Measurements from ENCODE around the gene MTHFD1L.

Gene MTHFD1L

DNA sequence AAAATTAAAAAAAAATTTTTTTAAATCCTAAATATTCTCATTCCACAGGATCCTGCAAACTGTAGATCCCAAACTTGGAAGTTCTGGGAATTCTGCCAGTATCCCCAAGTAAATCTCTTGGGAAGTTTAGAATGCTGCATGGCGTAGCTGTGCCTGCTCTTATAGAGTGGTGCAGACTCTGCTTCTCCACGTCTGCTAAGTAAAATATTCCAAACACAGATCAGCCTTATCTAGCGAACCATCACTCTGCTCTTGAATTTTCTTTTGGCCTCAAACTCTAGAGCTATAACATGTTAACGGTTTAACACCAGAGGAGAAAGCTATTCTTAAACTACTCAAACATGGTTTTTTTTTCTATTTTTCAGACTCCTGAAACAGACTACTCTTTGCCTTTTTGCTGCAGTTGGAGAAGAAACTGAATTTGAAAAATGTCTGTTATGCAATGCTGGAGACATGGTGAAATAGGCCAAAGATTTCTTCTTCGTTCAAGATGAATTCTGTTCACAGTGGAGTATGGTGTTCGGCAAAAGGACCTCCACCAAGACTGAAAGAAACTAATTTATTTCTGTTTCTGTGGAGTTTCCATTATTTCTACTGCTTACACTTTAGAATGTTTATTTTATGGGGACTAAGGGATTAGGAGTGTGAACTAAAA, 235.8 kb downstream of the MTHFD1L start:
- TF ChIP-seq, protein P1, sequence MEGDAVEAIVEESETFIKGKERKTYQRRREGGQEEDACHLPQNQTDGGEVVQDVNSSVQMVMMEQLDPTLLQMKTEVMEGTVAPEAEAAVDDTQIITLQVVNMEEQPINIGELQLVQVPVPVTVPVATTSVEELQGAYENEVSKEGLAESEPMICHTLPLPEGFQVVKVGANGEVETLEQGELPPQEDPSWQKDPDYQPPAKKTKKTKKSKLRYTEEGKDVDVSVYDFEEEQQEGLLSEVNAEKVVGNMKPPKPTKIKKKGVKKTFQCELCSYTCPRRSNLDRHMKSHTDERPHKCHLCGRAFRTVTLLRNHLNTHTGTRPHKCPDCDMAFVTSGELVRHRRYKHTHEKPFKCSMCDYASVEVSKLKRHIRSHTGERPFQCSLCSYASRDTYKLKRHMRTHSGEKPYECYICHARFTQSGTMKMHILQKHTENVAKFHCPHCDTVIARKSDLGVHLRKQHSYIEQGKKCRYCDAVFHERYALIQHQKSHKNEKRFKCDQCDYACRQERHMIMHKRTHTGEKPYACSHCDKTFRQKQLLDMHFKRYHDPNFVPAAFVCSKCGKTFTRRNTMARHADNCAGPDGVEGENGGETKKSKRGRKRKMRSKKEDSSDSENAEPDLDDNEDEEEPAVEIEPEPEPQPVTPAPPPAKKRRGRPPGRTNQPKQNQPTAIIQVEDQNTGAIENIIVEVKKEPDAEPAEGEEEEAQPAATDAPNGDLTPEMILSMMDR (IDR thresholded peaks at IDR 0.05) = no peak

DNA sequence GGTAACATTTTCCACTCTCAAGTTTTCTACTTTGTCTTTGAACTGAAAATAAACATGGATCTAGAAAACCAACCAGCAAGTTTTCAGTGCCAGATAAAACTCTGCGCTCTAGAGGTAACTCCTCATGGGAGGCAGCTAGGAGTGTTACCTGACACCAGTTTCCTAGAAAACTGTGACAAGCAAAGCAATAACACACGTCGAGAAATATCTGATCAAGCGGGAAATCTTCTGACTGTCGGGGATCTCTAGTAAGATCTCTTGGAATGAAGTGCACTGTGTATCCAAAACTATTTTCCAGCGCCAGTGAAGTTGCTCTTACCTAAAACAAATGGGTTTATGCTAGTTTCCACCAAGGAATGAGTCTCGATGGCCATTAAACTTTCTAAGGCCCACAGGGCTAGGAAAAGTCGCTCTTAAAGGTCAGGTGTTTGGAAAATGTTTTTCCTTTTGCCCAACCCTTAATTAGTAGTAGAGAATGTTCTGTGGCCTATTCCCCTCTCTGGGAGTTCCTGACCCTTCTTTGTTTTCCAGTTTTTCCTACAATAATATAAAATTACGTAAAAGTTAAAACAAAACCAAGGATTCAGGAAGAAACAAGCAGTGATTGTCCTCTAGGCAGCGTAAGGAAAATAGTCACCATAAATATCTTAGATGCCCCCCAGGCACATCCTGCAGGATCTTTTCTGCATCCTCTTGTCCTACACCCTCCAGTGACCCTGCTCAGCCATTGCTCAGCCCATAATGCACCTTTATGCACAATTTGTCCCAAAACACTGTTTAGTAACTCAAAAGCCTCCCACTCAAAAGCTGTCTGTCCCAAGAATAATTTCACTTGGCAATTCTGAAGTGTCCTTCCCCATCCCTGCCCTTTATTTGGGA, 236.6 kb downstream of the MTHFD1L start:
- no peak overlapping the region for H3K27ac ChIP-seq
- no peak overlapping the region for H3K4me3 ChIP-seq (ENCODE audit: low read depth in 1 of 2, low read length in 1 of 2)
- TF ChIP-seq, protein P1 (IDR thresholded peaks at IDR 0.05) = no peak
- no peaks in the 10 kb centered on the region for H3K9me3 ChIP-seq
- H3K27me3 ChIP-seq = no peaks in the 10 kb centered on the region
- H3K36me3 ChIP-seq = no peaks in the 10 kb centered on the region
- H3K4me1 ChIP-seq (ENCODE audit: control insufficient read depth in 1 of 2, insufficient read depth in 1 of 2, low read depth in 1 of 2, low read length in 1 of 2) = no peaks in the 10 kb centered on the region

More for the DNA sequence above, 235.8 kb downstream of the MTHFD1L start:
- H3K27ac ChIP-seq = no peak overlapping the region
- no peaks in the 10 kb centered on the region for H3K9me3 ChIP-seq
- H3K4me3 ChIP-seq (ENCODE audit: low read depth in 1 of 2, low read length in 1 of 2) = no peak overlapping the region
- no peaks in the 10 kb centered on the region for H3K36me3 ChIP-seq
- H3K4me1 ChIP-seq (ENCODE audit: control insufficient read depth in 1 of 2, insufficient read depth in 1 of 2, low read depth in 1 of 2, low read length in 1 of 2) = no peaks in the 10 kb centered on the region
- H3K27me3 ChIP-seq = no peaks in the 10 kb centered on the region

DNA sequence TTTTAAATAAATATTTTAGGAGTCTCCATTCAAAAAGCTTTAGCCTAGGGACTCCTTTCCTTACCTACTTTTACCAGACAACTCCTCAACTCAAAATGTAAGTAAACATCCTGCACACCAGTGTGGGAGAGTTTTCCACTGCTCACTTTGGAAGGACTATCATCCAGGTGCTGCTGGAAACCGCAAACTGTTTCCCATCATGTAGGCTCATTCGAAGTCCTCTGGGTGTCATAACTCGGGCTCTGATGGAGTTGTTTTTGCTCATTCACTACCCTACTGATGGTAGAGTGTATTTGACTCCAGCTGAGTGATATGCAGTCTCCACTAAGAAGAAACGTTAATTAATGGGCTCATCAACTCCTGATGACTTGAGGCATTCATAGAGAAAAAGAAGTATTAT, 237.8 kb downstream of the MTHFD1L start:
- H3K27me3 ChIP-seq = no peaks in the 10 kb centered on the region
- H3K36me3 ChIP-seq = no peaks in the 10 kb centered on the region
- H3K4me1 ChIP-seq (ENCODE audit: control insufficient read depth in 1 of 2, insufficient read depth in 1 of 2, low read depth in 1 of 2, low read length in 1 of 2) = no peaks in the 10 kb centered on the region
- TF ChIP-seq, protein P1 (IDR thresholded peaks at IDR 0.05) = no peak
- H3K4me3 ChIP-seq (ENCODE audit: low read depth in 1 of 2, low read length in 1 of 2) = no peak overlapping the region
- H3K27ac ChIP-seq = no peak overlapping the region
- H3K9me3 ChIP-seq = no peaks in the 10 kb centered on the region

DNA sequence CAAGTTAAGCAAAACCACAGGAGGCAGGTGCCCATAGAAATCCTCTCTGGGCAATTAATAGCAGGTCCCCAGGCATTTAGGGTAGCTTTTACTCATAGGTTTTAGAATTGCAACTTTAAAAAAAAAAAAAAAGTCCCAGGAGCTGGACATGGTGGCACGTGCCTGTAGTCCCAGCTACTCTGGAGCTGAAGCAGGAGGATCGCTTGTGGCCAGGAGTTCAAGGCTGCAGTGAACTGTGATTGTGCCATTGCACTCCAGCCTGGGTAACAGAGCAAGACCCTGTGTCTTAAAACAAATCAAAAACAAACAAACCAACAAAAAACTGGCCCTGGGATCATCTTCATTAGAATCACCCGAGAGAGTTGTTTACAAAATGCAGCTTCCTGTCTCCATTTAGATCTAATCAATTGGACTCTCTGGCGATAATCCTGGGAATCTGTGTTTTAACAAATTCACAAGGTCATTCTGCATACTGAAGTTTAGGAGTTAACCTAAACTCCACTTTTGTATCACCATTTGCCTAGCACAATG, 242.5 kb downstream of the MTHFD1L start:
- no peaks in the 10 kb centered on the region for H3K4me1 ChIP-seq (ENCODE audit: control insufficient read depth in 1 of 2, insufficient read depth in 1 of 2, low read depth in 1 of 2, low read length in 1 of 2)
- H3K27ac ChIP-seq = no peak overlapping the region
- no peaks in the 10 kb centered on the region for H3K36me3 ChIP-seq
- H3K4me3 ChIP-seq (ENCODE audit: low read depth in 1 of 2, low read length in 1 of 2) = no peak overlapping the region
- H3K27me3 ChIP-seq = no peaks in the 10 kb centered on the region
- TF ChIP-seq, protein P1 (IDR thresholded peaks at IDR 0.05) = no peak
- H3K9me3 ChIP-seq = no peaks in the 10 kb centered on the region

DNA sequence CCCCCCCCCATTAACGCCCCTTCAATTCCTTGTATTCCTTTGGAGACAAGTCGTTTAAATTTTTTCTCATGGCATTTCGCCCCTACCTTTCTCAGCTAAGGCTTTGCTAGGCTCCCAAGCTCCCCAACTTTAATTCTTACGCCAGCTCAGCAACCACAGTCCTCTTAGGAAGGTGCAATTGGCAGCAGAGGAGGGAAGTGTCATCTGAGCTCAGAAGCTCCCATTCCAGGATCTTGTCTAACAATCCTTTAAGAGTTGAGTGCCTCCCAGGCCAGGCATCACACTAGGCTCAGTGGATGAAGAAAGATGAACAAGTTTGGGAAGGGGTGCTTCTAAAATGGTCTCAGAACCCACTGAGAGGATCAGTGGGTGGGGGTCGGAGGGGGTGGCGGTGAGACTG, 243.0 kb downstream of the MTHFD1L start:
- no peaks in the 10 kb centered on the region for H3K9me3 ChIP-seq
- H3K4me3 ChIP-seq (ENCODE audit: low read depth in 1 of 2, low read length in 1 of 2) = no peak overlapping the region
- no peaks in the 10 kb centered on the region for H3K36me3 ChIP-seq
- no peaks in the 10 kb centered on the region for H3K4me1 ChIP-seq (ENCODE audit: control insufficient read depth in 1 of 2, insufficient read depth in 1 of 2, low read depth in 1 of 2, low read length in 1 of 2)
- TF ChIP-seq, protein P1 (IDR thresholded peaks at IDR 0.05) = no peak
- H3K27ac ChIP-seq = no peak overlapping the region
- H3K27me3 ChIP-seq = no peaks in the 10 kb centered on the region

Data from neutrophil (primary cell).